HG03175 (cell line): Measurements from ENCODE around the gene C10orf62.
"Not testable (repeated sequence)": the region's sequence is repeated elsewhere in the genome, so short reads cannot be mapped to it uniquely, and the experiment has no call there.

ENCODE experiments used
- ATAC-seq: cut with Tn5 transposase; IDR thresholded peaks from one replicate; pipeline ENCODE4 v1.9.1; 2021; ENCODE audit warnings: mild to moderate bottlenecking, moderate library complexity; ENCODE audit not compliant: unreplicated experiment

The C10orf62 gene

GRCh38 chr10:97589479-97589878 is at the start of gene C10orf62:
Gene C10orf62 (plus strand): TSS chr10:97589721. CDS start chr10:97589898, 177 bp downstream.
- no peak for ATAC-seq

GRCh38 chr10:97540669-97541500 is 48.6 kb upstream of the C10orf62 start:
- no peak for ATAC-seq

- ATAC-seq, result no peak
These were observed 47.1 kb upstream of the C10orf62 start for GRCh38 chr10:97542169-97543024.

- no peak for ATAC-seq
These were observed 46.4 kb upstream of the C10orf62 start for GRCh38 chr10:97543025-97543546.

DNA sequence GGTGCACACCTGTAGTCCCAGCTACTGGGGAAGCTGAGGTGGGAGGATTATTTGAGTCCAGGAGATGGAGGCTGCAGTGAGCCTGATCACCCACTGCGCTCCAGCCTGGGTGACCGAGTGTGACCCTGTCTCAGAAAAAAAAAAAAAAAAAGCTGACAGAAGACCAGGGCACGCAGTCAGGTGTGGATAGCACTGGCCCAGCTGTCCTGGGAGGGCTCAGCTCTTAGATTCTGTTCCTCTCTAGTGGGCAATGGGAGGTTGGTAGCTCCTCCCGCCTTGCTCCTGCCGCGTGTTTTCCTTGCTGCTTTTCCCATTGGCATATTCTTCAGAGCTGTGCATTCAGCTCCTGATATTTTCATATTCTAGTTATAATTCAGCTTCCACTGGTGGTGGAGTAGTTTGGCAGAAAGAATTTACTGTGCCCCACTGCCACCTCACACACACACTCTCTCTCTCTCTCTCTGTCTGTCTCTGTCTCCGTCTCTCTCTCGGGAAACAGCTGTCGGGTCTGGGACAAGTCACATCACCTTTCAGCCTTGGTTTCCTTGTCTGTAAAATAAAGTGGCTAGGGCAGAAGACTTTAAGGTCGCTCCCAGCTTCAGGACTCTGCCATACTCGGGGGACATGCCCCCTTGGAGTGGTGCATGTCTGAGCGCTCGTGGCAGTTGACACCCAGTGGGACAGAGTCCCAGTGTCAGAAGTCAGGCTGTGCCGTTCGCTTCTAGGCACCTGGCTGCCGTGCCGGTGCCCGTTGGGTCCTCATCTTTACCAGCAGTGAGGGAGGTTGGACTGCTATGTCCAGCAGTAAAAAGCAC is 42.9 kb upstream of the C10orf62 start:
- no peak for ATAC-seq

GRCh38 chr10:97547271-97547600 is 42.3 kb upstream of the C10orf62 start:
- ATAC-seq, result no peak

DNA sequence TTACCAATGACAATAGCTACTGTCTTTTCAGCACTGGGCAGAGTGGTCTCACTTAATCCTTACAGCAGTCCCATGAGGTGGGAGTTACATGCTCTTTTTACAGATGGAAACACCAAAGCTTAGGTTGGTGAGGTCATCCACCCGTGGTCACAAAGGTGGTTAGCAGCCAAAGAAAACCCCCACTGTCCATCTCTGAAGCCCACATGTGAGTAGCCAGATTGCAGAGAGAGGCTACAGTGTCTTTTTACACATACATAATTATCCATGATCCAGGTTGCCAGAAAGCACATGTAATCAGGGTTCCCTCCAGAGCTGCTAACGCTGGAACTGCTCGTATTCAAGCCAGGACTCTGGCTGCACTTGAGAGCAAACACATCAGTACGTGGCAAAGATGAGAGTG is 41.6 kb upstream of the C10orf62 start:
- ATAC-seq, result no peak

DNA sequence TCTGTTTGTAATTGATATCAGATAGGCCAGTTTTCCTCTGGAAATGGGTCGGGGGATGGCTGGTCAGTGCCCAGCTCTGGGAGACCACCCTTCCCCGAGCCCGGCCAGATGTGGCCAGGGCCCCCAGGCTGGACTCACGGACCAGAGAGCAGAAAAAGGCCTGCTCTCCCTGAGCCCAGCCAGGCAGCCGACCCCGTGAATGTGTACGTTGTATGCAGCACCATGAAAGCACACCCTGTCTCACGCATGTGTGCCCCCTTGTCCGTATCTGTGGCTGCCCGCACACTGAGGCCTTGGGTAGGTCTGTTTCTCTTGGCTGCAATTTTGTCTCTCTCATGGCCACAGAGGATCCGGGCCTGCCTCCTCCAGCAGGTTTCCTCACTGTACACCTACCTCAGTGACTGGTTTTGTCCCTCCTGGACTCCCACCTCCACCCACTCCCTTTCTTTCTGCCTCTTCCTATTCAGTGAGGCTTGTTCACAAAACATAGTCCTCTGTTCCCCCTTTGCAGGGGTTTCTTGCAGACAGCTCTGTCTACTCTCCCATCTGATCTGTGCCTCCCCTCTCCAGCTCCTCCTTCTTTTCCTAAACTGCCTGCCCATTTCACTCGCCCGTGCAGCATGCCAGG is 40.6 kb upstream of the C10orf62 start:
- ATAC-seq, result no peak

- no peak for ATAC-seq
These were observed 39.8 kb upstream of the C10orf62 start for GRCh38 chr10:97549587-97550322.

DNA sequence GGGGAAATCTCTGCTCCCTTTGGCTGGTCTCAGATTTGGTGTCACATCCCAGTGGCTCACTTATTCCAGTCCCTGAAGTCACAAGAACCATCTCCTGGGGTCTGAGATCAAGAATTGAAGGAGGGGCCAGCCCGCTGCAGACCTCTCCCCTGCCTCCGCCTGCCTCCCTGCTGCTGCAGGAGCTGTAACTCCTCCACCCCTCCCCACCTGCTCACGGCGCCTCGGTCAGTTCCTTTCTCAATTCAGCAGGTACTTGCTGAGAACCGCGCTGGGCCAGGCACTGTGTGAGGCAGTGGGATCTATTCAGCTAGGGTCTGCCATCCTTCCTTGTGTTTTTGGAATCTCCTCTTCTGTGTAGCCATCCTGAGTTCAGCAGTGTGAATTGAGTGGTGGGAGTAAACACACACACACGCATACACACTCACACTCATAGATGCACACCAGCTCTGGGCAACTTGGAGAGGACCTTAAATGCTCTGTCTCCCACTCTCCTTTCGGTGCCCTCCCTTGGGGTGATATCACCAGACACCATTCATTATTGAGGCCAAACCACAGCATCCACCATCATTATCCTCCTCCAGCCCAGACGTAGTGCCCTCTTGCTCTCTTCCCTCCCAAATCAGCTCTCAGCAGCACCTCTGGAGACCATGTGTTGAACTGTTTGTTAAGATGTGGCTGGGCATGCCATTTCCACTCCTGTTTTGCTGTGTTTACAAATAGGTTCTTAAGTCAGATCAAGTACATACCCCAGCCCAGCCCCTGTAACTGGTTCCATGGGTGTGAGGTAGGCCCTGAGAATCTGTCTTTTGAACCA is 39.0 kb upstream of the C10orf62 start:
- ATAC-seq, result no peak

- no peak for ATAC-seq
These were observed 38.2 kb upstream of the C10orf62 start for GRCh38 chr10:97551271-97551670.

DNA sequence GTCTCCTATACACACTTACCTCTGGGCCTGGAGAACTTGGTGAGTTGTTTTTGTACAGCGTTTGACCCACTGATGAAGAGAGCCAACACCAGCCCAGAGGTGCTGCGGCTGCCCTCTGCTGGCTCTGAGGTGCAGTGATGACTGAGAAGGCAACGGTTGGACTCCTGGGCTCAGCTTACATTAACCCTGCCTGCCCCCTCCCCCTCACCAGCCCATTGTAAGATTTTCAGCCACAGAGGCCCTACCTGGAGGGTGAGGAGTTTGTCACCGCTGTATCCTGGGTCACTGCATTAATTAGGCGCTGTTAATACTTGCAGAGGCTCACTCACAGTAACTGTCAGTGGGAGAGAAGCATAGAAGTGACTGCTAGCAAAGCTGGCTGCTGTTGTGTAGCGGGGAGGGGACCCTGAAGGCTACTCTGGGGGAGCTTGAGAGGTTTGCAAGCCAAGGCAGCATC is 35.9 kb upstream of the C10orf62 start:
- ATAC-seq, result no peak

DNA sequence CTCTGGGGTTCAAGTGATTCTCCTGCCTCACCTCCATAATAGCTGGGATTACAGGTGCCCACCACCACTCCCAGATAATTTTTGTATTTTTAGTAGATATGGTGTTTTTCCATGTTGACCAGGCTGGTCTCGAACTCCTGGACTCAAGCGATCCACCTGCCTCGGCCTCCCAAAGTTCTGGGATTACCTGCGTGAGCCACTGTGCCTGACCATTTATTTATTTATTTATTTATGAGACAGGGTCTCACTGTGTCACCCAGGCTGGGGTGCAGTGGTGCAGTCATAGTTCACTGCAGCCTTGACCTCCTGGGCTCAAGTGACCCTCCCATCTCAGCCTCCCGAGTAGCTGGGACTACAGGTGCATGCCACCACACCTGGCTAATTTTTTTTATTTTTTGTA is 35.2 kb upstream of the C10orf62 start:
- not testable (repeated sequence) for ATAC-seq

- not testable (repeated sequence) for ATAC-seq
These were observed 34.0 kb upstream of the C10orf62 start for GRCh38 chr10:97555541-97555940.

DNA sequence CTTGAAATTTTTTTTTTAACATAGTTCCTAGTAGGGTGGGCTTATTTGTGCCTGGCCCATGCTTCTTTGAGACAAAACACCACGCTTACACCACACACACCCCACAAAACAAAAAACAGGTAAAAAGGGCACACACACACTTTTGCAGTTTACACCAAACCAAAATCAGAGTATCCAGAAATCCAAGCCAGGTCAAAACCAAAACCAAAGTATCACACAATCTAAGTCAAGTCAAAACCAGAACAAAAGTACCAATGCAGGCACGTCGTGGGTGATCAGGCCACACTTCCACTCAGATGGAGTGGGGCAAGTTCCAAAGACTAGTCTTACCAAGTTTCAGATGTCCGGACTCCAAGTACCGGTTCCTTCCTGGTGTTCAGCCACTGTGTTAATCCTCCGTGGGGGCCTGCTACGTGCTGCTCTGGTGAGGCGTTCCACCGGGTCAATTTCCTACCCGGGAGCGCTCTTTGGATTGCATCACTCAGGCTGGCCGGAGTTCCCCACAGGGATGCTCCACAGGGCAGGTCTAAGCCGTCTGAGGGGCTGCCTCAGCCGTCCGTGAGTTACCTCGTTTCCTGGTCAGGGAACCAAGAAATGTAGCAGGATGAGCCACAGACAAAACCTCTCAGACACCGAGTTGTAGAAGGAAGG is 28.7 kb upstream of the C10orf62 start:
- not testable (repeated sequence) for ATAC-seq

DNA sequence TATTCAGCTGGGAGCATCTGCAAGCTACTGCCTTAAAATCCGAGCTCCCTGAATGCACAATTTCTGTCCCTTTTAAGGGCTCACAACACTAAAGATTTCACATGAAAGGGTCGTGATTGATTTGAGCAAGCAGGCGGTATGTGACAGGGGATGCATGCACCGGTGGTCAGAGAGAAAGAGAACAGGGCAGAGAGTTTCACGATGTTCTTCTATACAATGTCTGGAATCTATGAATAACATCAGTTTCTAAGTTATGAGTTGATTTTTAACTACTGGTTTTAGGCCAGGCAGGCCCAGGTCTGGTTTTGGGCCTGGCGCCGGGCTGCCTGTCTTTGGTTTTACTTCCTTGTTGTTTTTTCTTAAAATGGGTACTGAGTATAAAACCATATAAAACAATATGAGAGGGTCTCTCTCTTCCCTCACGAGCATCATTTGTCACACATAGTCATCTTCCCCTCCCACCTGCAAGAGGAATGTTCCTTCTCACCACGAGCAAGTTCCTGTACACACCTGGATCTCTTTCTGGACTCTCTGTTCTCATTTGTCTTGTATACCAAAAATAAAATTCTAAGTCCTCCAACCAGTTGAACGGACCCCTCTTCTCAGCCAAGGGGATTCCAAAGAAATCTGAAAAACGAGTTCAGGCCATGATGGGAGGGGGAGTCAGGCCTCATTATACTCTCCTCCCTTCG is 28.0 kb upstream of the C10orf62 start:
- not testable (repeated sequence) for ATAC-seq

GRCh38 chr10:97562329-97562728 is 27.2 kb upstream of the C10orf62 start:
- ATAC-seq, result not testable (repeated sequence)

DNA sequence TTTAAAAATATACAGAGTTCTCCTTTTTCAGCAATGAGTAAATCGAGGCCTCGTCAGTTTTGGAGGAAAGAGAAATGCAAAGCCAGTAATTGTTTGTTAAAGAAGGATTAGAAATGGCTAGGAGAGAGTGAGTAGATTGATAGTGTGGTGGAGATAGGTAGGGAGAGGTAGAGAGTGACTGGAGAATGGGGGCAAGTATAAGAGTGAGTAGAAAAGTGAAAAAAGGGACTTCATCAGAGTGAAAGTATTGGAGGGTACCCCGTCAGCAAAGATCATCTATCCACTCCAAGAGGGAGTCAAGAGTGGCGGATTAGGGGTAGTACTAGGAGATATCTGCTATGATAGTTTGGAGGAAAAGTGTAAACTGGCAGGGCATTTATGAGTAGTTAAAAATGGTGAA is 26.2 kb upstream of the C10orf62 start:
- ATAC-seq, result no peak
